Upper lobe of left lung (tissue), 6 donors: ENCODE data around the gene MTREX. TPM values are rescaled to one million over a fixed set of nuclear protein-coding genes. Genes with fewer than 3 reads are reported as not detected.

ENCODE experiments used
- ATAC-seq, 2 donors: fragments of 200-7000 bp; cut with Tn5 transposase; one replicate each; pipeline ENCODE4 v1.9.1; 2022; ENCODE audit warnings: mild to moderate bottlenecking in 2 of 2, moderate library complexity in 2 of 2; ENCODE audit not compliant: low FRiP score in 2 of 2
- DNase-seq, 2 donors: peaks; one replicate each; pipeline ENCODE4 v3.0.0-alpha.2; 2019 to 2020
- H3K27ac ChIP-seq, 4 donors: fragments of 200-600 bp; sonication (generic); one replicate each; pipeline ENCODE4 v1.5.1; 2016 to 2019
- H3K27me3 ChIP-seq, 4 donors: fragments of 200-600 bp; sonication (generic); one replicate each; pipeline ENCODE4 v1.5.1; 2017 to 2019
- H3K36me3 ChIP-seq, 4 donors: fragments of 200-600 bp; sonication (generic); one replicate each; pipeline ENCODE4 v1.5.1; 2016 to 2019
- H3K4me1 ChIP-seq, 4 donors: fragments of 200-600 bp; sonication (generic); one replicate each; pipeline ENCODE4 v1.5.1; 2018 to 2019
- H3K4me3 ChIP-seq, 4 donors: fragments of 200-600 bp; sonication (generic); one replicate each; pipeline ENCODE4 v1.5.1; 2017 to 2019; ENCODE audit warnings: mild to moderate bottlenecking in 2 of 4, moderate library complexity in 1 of 4
- H3K9me3 ChIP-seq, 4 donors: fragments of 200-600 bp; sonication (generic); one replicate each; pipeline ENCODE4 v1.5.1; 2018 to 2019
- EP300 ChIP-seq, 4 donors: sonication (generic); formaldehyde crosslinking; IDR thresholded peaks; one replicate each; pipeline ENCODE4 v1.5.1; 2017; ENCODE audit warnings: antibody characterized with exemption in 4 of 4, control low read depth in 2 of 4
- POLR2A ChIP-seq, 4 donors: fragments of 450-650 bp; IDR thresholded peaks; one replicate each; pipeline ENCODE4 v1.5.1; 2016 to 2017; ENCODE audit warnings: antibody characterized with exemption in 4 of 4, mild to moderate bottlenecking in 2 of 4
- POLR2AphosphoS5 ChIP-seq, 2 donors: sonication (generic); formaldehyde crosslinking; IDR thresholded peaks; one replicate each; pipeline ENCODE4 v1.5.1; 2017; ENCODE audit warnings: antibody characterized with exemption in 2 of 2
- WGBS, 2 donors: methylation state at CpG; one replicate each; pipeline ENCODE4 v1.1.5; 2017 to 2018; 5-methylcytosine and 5-hydroxymethylcytosine counted together
- total RNA-seq, 6 donors: library from RNA; depleted of rRNA in 4 of 6; stranded (reverse); fragments of >200 nt in 4 of 6; gene quantifications; one replicate each; pipeline versions ENCODE4 v1.1.0 to v1.2.1, GENCODE V29; 2016 to 2021
- TF ChIP-seq, protein P1 (sequence below), 6 experiments: fragments of 450-650 bp in 4 of 6; fragments of 200-600 bp in 2 of 6; sonication (generic) in 2 of 6; IDR thresholded peaks; one replicate each; pipeline ENCODE4 v1.5.1; 2016 to 2019; ENCODE audit warnings: antibody characterized with exemption in 6 of 6
- donor health status: DM: no; HTN: no; CAD: no; lungs with moderate emphysema.
- donor health status: DM: no; HTN: yes; CAD: no; lungs with severe emphysema.

MTREX gene
- total RNA-seq, 6 donors from 2014 or later, result 44.1 to 179 (median 61.6) TPM

- no peaks in the 10 kb centered on the region for H3K9me3 ChIP-seq
- 39 to 60% methylated on average over 1 of the region's 1 CpG for WGBS, 2 donors
- no peak for ATAC-seq
- DNase-seq, result no peak
- H3K4me1 ChIP-seq, result no peaks in the 10 kb centered on the region
- no peaks in the 10 kb centered on the region for H3K27me3 ChIP-seq
- H3K27ac ChIP-seq, result no peak overlapping the region
- no peak for TF ChIP-seq POLR2AphosphoS5 (IDR thresholded peaks at IDR 0.05)
- TF ChIP-seq POLR2A (IDR thresholded peaks at IDR 0.05), result no peak
- no peak overlapping the region for H3K4me3 ChIP-seq
- H3K36me3 ChIP-seq, result peaks cover 46 to 100% (median 64%) of the 10 kb centered on the region in 4 donors
These were observed 21.3 kb upstream of the MTREX start for GRCh38 chr5:55286411-55286933.

- ATAC-seq (no peak), DNase-seq (no peak)
- Histone ChIP-seq H3K27me3 (no peaks in the 10 kb centered on the region), H3K27ac (no peak overlapping the region), H3K36me3 (peaks cover 47 to 100% (median 68%) of the 10 kb centered on the region in 4 donors), H3K9me3 (no peaks in the 10 kb centered on the region), H3K4me3 (no peak overlapping the region), H3K4me1 (no peaks in the 10 kb centered on the region)
- TF ChIP-seq EP300 (IDR thresholded peaks at IDR 0.05), result no peak
- no peak for TF ChIP-seq POLR2AphosphoS5 (IDR thresholded peaks at IDR 0.05)
- no peak for TF ChIP-seq POLR2A (IDR thresholded peaks at IDR 0.05)
- TF ChIP-seq, protein P1, sequence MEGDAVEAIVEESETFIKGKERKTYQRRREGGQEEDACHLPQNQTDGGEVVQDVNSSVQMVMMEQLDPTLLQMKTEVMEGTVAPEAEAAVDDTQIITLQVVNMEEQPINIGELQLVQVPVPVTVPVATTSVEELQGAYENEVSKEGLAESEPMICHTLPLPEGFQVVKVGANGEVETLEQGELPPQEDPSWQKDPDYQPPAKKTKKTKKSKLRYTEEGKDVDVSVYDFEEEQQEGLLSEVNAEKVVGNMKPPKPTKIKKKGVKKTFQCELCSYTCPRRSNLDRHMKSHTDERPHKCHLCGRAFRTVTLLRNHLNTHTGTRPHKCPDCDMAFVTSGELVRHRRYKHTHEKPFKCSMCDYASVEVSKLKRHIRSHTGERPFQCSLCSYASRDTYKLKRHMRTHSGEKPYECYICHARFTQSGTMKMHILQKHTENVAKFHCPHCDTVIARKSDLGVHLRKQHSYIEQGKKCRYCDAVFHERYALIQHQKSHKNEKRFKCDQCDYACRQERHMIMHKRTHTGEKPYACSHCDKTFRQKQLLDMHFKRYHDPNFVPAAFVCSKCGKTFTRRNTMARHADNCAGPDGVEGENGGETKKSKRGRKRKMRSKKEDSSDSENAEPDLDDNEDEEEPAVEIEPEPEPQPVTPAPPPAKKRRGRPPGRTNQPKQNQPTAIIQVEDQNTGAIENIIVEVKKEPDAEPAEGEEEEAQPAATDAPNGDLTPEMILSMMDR (IDR thresholded peaks at IDR 0.05), result no peak
These were observed 18.0 kb upstream of the MTREX start for GRCh38 chr5:55289808-55290207.

DNA sequence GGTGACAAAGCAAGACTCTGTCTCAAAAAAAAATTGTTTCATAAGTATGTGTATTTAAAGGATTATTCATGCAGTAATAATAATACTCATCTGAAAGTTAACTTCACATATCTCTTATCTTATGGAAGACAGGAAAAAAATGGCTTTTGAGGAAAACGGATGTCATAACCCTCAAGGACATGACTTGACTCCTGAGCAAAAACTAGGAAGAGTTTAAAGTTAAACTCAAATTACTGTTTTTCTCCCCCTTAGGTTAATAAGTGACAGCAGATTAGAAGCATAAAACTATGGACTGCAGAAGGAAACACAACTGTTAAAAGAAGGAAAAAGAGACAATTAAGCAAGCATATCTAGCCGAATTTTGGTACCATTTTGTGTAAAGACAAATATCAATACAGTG, 16.8 kb upstream of the MTREX start:
- Histone ChIP-seq H3K27ac (no peak overlapping the region), H3K4me1 (no peaks in the 10 kb centered on the region), H3K36me3 (peaks cover 44 to 100% (median 66%) of the 10 kb centered on the region in 4 donors), H3K9me3 (no peaks in the 10 kb centered on the region), H3K27me3 (no peaks in the 10 kb centered on the region), H3K4me3 (no peak overlapping the region)
- WGBS, 2 donors, result 88 to 95% methylated on average over 2 of the region's 2 CpGs
- no peak for TF ChIP-seq EP300 (IDR thresholded peaks at IDR 0.05)
- TF ChIP-seq, protein P1 (IDR thresholded peaks at IDR 0.05), result no peak
- TF ChIP-seq POLR2A (IDR thresholded peaks at IDR 0.05), result no peak
- no peak for TF ChIP-seq POLR2AphosphoS5 (IDR thresholded peaks at IDR 0.05)
- ATAC-seq, result no peak
- no peak for DNase-seq

GRCh38 chr5:55294935-55295334, 12.9 kb upstream of the MTREX start:
- DNase-seq, result no peak
- TF ChIP-seq POLR2A (IDR thresholded peaks at IDR 0.05) (no peak), POLR2AphosphoS5 (IDR thresholded peaks at IDR 0.05) (no peak), EP300 (IDR thresholded peaks at IDR 0.05) (no peak)
- TF ChIP-seq, protein P1 (IDR thresholded peaks at IDR 0.05), result no peak

DNA sequence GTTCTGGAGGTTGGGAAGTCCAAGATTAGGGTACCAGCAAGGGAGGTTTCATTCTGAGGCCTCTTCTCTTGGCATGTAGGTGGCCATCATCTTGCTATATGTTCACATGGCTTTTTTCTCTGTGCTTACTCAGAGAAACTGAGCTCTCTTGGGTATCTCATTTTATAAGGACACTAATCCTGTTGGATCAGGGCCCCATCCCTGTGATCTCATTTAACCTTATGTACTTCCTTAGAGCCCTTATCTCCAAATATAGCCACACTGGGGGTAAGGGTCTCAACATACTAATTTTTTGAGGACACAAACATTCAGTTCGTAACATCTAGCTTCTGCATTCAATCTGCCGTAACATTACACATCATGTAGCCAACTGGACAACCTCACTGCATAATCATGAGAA, 6.9 kb upstream of the MTREX start:
- 95 to 100% methylated on average over 2 of the region's 2 CpGs for WGBS, 2 donors

More at GRCh38 chr5:55294935-55295334, 12.9 kb upstream of the MTREX start:
- no peak for ATAC-seq
- WGBS, 2 donors, result 96 to 100% methylated on average over 1 of the region's 1 CpG
- Histone ChIP-seq H3K9me3 (no peaks in the 10 kb centered on the region), H3K27me3 (no peaks in the 10 kb centered on the region), H3K27ac (no peak overlapping the region), H3K4me3 (no peak overlapping the region), H3K4me1 (no peaks in the 10 kb centered on the region), H3K36me3 (peaks cover 26 to 78% (median 42%) of the 10 kb centered on the region in 4 donors)

More for the DNA sequence above, 6.9 kb upstream of the MTREX start:
- Histone ChIP-seq H3K9me3 (no peaks in the 10 kb centered on the region), H3K4me1 (peaks cover 22 to 32% (median 25%) of the 10 kb centered on the region in 4 donors), H3K27ac (no peak overlapping the region), H3K4me3 (no peak overlapping the region), H3K27me3 (no peaks in the 10 kb centered on the region), H3K36me3 (peaks cover 0 to 27% (median 5%) of the 10 kb centered on the region in 4 donors)
- DNase-seq, result no peak
- TF ChIP-seq POLR2AphosphoS5 (IDR thresholded peaks at IDR 0.05) (no peak), POLR2A (IDR thresholded peaks at IDR 0.05) (no peak), EP300 (IDR thresholded peaks at IDR 0.05) (no peak)
- TF ChIP-seq, protein P1 (IDR thresholded peaks at IDR 0.05), result no peak
- no peak for ATAC-seq
